HUDEP-2 (cell line): ENCODE data around the gene LBX2.
"Not testable (repeated sequence)": the region's sequence is repeated elsewhere in the genome, so short reads cannot be mapped to it uniquely, and the experiment has no call there.

ENCODE experiments used
- DNase-seq, 76 experiments: peaks; one replicate each; lab custom pipeline; 2025; ENCODE audit not compliant: unreplicated experiment in 76 of 76; lab: John Stamatoyannopoulos, UW

Gene LBX2

DNA sequence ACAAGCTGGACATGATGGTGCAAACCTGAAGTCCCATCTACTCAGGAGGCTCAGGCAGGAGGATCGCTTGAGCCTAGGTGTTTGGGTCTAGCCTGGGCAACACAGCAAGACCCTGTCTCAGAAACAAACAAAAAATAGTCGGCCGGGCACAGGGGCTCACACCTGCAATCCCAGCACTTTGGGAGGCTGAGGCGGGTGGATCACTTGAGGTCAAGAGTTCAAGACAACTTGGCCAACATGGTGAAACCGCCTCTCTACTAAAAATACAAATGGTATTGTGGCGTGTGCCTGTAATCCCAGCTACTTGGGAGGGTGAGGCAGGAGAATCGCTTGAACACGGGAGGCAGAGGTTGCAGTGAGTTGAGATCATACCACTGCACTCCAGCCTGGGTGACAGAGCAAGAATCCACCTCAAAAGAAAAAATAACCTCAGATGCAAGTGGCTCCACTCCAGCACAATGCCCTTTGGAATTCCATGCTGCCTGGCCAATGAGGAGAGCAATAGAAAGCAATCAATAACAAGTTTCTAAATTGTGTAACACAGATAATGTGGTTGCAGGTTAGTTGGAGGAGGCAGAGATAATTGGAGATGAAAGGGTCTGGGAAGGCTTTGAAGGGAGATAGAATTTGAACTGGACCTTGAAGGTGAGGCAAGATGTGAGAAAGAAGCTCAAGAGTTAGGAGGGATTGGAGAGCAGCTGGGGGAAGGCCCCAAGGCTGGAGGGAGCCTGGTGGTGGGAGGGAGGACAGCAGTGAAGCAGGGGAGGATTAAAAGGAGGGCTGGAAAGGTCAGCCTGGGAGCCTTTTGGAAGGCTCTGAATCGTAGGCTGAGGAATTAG, 10.5 kb downstream of the LBX2 start:
- no peak for DNase-seq

GRCh38 chr2:74486141-74486540, 13.3 kb downstream of the LBX2 start:
- DNase-seq, result no peak

- not testable (repeated sequence) for DNase-seq
Observed at GRCh38 chr2:74483675-74484164, 15.7 kb downstream of the LBX2 start.

- peak; percentile 24 to 95 (median 88) for DNase-seq
Observed at GRCh38 chr2:74482801-74483674, 16.4 kb downstream of the LBX2 start, which contains the start of the genes CCDC142 and TTC31. Gene CCDC142 (minus strand): TSS chr2:74482998. CDS start chr2:74482837, 161 bp downstream. Gene TTC31 (plus strand): TSS chr2:74483081. CDS start chr2:74483096, 15 bp downstream.

DNA sequence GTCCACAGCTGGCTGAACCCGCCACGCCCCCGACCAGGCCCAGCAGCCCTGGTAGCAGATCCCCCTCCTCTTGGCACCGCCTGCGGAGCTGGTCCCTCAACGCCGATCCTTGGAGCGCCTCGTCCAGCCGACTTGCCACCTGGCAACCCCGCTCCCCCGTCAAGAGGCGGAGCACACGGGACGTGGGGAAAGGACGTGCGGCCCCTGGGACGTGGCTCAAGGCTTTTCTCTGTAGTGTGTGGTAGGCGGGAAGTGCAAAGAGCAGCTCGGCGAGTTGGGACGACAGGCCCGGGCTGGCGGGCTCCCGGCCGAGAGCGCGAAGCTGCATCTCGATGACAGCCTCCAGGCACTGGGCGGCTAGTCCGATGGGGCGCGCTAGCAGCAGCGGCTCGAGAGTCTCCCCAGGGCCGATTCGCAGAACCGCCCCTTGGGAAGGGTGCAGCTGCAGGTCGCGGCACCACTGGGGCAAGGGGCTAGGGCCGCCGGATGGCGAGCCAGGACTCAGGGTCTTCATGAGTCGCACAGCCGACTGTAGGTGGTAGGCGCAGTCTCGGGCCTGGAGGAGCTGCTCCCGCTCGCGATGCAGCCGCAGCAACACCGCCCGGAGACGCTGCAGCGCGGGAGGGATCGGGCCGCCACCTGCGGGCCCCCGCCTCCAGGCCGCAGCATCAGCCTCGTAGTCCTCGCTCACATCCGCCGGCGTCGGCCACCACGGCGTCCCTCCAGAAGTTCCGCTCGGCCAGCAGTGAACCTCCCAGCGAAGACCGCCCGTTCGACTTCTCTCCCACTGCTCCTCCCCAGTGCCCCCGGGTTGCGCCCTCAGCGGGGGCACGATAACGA, 17.2 kb downstream of the LBX2 start:
- DNase-seq, result peak in 24 of 76 experiments; percentile 19 to 88 (median 48)

DNA sequence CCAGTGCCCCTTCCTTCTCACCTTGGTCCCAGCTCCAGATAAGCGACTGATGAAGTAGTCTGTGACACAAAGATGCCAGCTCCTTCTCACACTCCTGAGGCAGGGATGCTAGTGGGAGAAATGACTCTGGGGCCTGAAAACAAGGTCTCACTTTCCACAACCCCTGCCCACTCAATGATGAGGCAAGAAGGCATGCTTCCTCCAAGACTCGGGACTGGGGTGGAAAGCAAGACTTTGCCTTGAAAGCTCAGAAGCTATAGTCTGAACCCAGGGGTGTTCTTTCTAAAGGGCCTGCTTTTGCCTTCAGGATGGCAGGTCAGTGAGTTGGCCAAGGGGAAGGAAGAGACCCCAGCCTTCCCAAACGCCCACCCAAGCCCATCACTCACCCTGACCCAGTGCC, 18.0 kb downstream of the LBX2 start:
- DNase-seq, result no peak

GRCh38 chr2:74474899-74475298, 24.5 kb downstream of the LBX2 start:
- peak in 1 of 76 experiments; percentile 11 for DNase-seq

DNA sequence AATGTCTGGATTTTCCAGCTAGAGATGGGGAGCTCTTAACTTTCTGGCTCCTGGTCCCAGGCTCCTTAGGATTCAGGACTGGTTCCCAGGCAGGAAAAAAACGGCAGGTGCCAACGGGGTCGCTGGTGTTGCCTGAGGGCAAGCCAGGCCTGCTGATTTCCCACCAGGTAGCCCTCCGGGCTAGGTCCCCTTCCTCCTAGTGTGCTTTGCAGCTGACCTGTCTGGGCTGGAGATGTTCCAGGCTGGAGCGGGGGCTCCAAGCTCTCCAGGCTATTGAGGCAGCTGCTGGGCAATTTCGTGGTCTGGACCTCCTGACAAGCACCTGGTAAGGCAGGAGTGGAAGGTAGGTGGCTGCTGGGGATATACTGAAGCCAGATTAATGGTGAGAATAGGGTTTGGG, 24.9 kb downstream of the LBX2 start:
- no peak for DNase-seq

GRCh38 chr2:74472945-74473258, 26.5 kb downstream of the LBX2 start:
- DNase-seq, result no peak

DNA sequence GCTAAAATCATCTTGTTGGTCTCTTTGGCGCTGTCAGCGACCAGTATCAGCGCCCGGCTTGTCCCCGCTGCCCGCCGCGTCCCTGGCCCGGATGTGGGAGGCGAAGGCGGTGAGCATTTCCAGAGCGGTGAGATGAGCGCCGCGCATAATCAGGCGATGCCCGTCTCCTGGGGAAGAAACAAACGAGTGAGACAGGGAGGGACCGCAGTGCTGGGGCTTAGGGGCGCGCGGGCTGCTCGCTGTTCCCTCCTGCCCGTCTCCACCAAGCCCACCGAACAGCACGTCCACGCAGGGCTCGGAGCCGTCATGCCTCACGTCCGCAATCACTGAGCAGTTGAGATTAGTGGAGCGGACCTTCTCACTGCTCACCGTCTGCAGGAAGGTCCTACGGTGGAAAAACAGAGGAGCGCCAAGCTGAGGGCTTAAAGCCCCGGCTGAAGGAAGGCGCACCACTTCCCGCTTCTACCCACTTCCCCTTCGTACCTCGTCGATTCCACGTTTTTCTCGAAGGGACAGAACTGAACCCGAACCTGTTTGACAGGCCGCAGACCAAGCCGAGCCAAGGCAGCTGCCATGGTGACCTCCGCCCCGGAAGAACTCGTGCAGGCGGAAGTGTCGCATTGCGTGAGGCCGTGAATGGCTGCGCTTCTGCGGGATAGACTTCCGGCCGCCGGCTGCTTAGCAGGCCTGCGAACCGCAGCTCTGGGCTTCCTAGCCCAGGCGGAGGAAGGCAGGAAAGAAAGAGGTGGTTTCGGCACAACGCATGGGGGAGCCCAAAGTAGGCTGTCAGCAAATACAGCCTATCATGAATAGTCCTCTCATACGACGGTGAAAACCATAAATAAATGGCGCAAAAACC, 27.1 kb downstream of the LBX2 start, which contains the start of gene MRPL53:
MRPL53 (minus strand) TSS at position 595 of the 859 bp plus-strand sequence; CDS start at position 575, 20 bp downstream.
- peak; percentile 25 to 93 (median 84) for DNase-seq

DNA sequence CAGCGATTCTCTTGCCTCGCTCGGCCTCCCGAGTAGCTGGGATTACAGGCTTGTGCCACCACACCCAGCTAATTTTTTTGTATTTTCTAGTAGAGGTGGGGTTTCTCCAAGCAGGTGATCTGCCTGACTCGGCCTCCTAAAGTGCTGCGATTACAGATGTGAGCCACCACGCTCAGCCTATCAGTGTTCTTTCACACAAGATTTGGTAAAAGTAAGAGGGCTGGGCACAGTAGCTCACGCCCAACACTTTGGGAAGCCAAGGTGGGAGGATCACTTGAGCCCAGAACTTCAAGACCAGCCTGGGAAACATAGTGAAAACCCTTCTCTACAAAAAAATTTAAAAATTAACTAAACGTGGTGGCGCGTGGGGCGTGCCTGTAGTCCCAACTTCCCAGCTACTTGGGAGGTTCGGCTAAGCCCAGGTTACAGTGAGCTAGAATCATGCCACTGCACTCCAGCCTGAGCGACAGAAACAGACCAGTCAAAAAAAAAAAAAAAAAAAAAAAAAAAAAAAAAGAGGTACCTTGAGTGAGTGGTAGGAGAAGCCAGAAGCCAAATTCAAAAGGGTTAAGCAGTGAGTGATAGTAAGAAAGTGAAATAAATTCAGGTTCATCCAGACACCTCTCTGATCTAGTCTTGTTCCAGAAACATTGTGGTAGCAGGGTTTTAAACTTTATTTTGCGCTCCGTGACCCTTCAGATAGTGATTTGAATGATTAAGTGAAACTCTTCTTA, 27.9 kb downstream of the LBX2 start:
- peak in 5 of 76 experiments; percentile 4 to 15 (median 6) for DNase-seq

GRCh38 chr2:74470742-74471141, 28.7 kb downstream of the LBX2 start:
- not testable (repeated sequence) for DNase-seq

- DNase-seq, result no peak
Observed at GRCh38 chr2:74464406-74464805, 35.0 kb downstream of the LBX2 start.

GRCh38 chr2:74462786-74463105, 36.7 kb downstream of the LBX2 start:
- no peak for DNase-seq

- DNase-seq, result no peak
Observed at GRCh38 chr2:74462054-74462785, 37.2 kb downstream of the LBX2 start.

DNA sequence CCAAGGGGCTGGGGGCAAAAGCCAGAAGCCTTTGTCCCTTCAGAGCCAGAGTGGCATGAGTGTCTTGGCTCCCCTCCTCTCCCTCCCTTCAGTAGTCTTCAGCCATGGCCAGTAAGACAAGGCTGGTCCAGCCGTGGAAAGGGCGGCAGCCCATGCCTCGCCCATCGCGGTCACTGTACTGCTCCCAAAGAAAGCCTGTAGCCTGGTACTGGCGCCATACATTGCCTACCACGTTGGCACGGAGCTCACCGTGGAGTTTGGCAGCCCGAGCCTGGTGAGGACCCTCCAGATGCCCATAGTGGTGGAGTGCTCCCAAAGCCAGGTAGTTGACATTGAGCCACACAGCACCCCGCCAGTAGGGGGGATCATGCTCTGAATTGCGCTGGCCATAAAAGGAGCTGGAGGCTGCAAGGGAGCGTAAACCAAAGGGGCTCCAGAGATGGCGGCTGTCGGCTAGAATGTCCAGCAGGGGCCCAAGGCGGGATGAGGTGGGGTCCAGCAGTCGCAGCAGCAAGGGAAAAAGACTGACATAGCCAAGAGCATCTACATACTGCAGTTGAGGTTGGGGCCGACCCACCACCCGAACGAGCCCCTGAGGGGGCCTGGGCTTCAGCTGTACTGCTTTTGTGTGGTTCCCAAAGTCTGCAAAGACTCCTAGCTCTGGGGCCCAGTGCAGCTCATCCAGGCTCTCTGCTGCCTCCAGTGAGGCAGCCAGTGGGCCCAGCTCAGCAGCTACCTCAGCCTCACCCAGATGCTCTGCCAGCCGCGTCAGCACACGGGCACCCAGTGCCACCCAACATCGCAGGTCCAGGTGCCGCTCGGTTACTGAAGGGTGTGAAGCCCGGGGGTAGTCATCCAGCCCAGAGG, 38.0 kb downstream of the LBX2 start:
- DNase-seq, result peak in 5 of 76 experiments; percentile 2 to 26 (median 23)

GRCh38 chr2:74460187-74460586, 39.2 kb downstream of the LBX2 start:
- DNase-seq, result not testable (repeated sequence)
